Common myeloid progenitor, CD34-positive (primary cell): Measurements from ENCODE around the gene ZNF487.

Experiments used
- CTCF ChIA-PET: fragments of 350-600 bp; sonication (Branson Sonifier 250); formaldehyde crosslinking; loops from one replicate; lab custom pipeline; 2021; ENCODE audit warnings: antibody characterized with exemption; lab: Charles Lee
- POLR2A ChIA-PET: fragments of 350-600 bp; sonication (Branson Sonifier 250); formaldehyde crosslinking; loops from one replicate; lab custom pipeline; 2021; ENCODE audit warnings: antibody characterized with exemption; lab: Charles Lee
- DNase-seq, 3 donors: peaks; one replicate each; pipeline versions ENCODE4 v3.0.0 to v3.0.0-alpha.2; 2013
- H3K27ac ChIP-seq, 2 experiments: 1 replicate in 1 of 2; 2 replicates in 1 of 2; pipeline ENCODE4 v1.7.0; 2013; ENCODE audit warnings: inconsistent platforms in 2 of 2, low read length in 2 of 2, mild to moderate bottlenecking in 2 of 2, low read depth in 1 of 2, moderate library complexity in 1 of 2; ENCODE audit not compliant: severe bottlenecking in 2 of 2, insufficient read depth in 1 of 2, poor library complexity in 1 of 2
- H3K27me3 ChIP-seq, 5 experiments: replicated peaks in 2 of 5; 1 replicate in 3 of 5; 2 replicates in 2 of 5; pipeline versions ENCODE4 v1.6.1 to v1.7.0; 2013; ENCODE audit warnings: low read length in 4 of 5, mild to moderate bottlenecking in 2 of 5, moderate library complexity in 2 of 5, inconsistent platforms in 1 of 5; ENCODE audit not compliant: insufficient read depth in 5 of 5, control insufficient read depth in 4 of 5
- H3K36me3 ChIP-seq, 4 experiments: 1 replicate in 2 of 4; 2 replicates in 2 of 4; pipeline versions ENCODE4 v1.6.1 to v1.7.0; 2013; ENCODE audit warnings: low read length in 3 of 4, control low read depth in 1 of 4, mild to moderate bottlenecking in 1 of 4; ENCODE audit not compliant: control insufficient read depth in 4 of 4, insufficient read depth in 4 of 4
- H3K4me1 ChIP-seq, 4 experiments: 1 replicate in 3 of 4; 2 replicates in 1 of 4; pipeline versions ENCODE4 v1.6.1 to v1.7.1; 2013; ENCODE audit warnings: low read length in 3 of 4, mild to moderate bottlenecking in 3 of 4, control low read depth in 1 of 4, inconsistent platforms in 1 of 4, moderate library complexity in 1 of 4; ENCODE audit not compliant: control insufficient read depth in 4 of 4, insufficient read depth in 4 of 4; ENCODE audit errors: control extremely low read depth in 1 of 4
- H3K4me3 ChIP-seq, 7 experiments: 1 replicate in 4 of 7; 2 replicates in 3 of 7; pipeline versions ENCODE4 v1.5.1 to v1.7.0; 2013; ENCODE audit warnings: mild to moderate bottlenecking in 7 of 7, low read length in 6 of 7, moderate library complexity in 6 of 7, inconsistent platforms in 2 of 7, low read depth in 2 of 7, control low read depth in 1 of 7; ENCODE audit not compliant: insufficient read depth in 4 of 7, control insufficient read depth in 1 of 7; ENCODE audit errors: extremely low read depth in 1 of 7
- H3K9me3 ChIP-seq, 5 experiments: 1 replicate in 4 of 5; 2 replicates in 1 of 5; pipeline versions ENCODE4 v1.6.1 to v1.7.1; 2013; ENCODE audit warnings: low read length in 4 of 5, mild to moderate bottlenecking in 2 of 5, inconsistent platforms in 1 of 5, low read depth in 1 of 5, moderate library complexity in 1 of 5; ENCODE audit not compliant: control insufficient read depth in 4 of 5, insufficient read depth in 2 of 5; ENCODE audit errors: control extremely low read depth in 1 of 5
- WGBS: methylation state at CpG from one replicate; pipeline ENCODE4 v1.1.5; 2013; ENCODE audit not compliant: insufficient coverage; 5-methylcytosine and 5-hydroxymethylcytosine counted together

ZNF487 gene

GRCh38 chr10:43427166-43427825 is 9.6 kb upstream of the ZNF487 start:
- Histone ChIP-seq H3K4me1 (peaks cover 0 to 6% (median 0%) of the 10 kb centered on the region in 4 experiments), H3K4me3 (no peak overlapping the region), H3K9me3 (no peaks in the 10 kb centered on the region), H3K36me3 (no peaks in the 10 kb centered on the region), H3K27ac (no peak overlapping the region), H3K27me3 (no peaks in the 10 kb centered on the region)
- POLR2A ChIA-PET, result interaction anchor here (0.7 kb wide), 1 partner anchor 214 kb away, joined by 7 read pairs; no protein-coding TSS in a partner anchor
- CTCF ChIA-PET, result interaction anchor here (1.6 kb wide), 1 partner anchor 16 kb away, joined by 5 read pairs; no protein-coding TSS in a partner anchor
- DNase-seq, result peak in 1 of 3 donors; percentile 36
- 87% methylated on average over 4 of the region's 12 CpGs for WGBS

- 98% methylated on average over 3 of the region's 8 CpGs for WGBS
- no peaks in the 10 kb centered on the region for H3K27me3 ChIP-seq
- no peak for DNase-seq
- H3K36me3 ChIP-seq, result no peaks in the 10 kb centered on the region
- ChIA-PET CTCF (interaction anchor here (1.1 to 1.7 kb wide), 2 partner anchors 40 to 78 kb away, joined by 3 to 6 read pairs; no protein-coding TSS in a partner anchor), POLR2A (no interaction called here)
- no peak overlapping the region for H3K27ac ChIP-seq
- no peak overlapping the region for H3K4me3 ChIP-seq
- H3K9me3 ChIP-seq, result no peaks in the 10 kb centered on the region
- peaks cover 0 to 3% (median under 1%) of the 10 kb centered on the region in 4 experiments for H3K4me1 ChIP-seq
Observed at GRCh38 chr10:43430926-43431663, 5.8 kb upstream of the ZNF487 start.

GRCh38 chr10:43437141-43437870 is 395 bp downstream of the ZNF487 start:
- H3K36me3 ChIP-seq, result no peaks in the 10 kb centered on the region
- H3K4me1 ChIP-seq, result peaks cover 1 to 10% (median 4%) of the 10 kb centered on the region in 4 experiments
- H3K27ac ChIP-seq, result peak overlapping the region; percentile 94 to 97
- ChIA-PET CTCF (interaction anchor here (1.0 to 3.2 kb wide), 6 partner anchors 16 to 47 kb away, joined by 3 to 33 read pairs (median 4); no protein-coding TSS in a partner anchor), POLR2A (interaction anchor here (0.6 to 1.4 kb wide), 7 partner anchors 16 to 142 kb away, joined by 3 to 5 read pairs (median 4); partner anchors contain the start of gene HNRNPF)
- H3K9me3 ChIP-seq, result no peaks in the 10 kb centered on the region
- DNase-seq, result no peak
- H3K27me3 ChIP-seq, result no peaks in the 10 kb centered on the region
- H3K4me3 ChIP-seq, result peak overlapping the region; percentile 56 to 93 (median 88)
- 9% methylated on average over 22 of the region's 30 CpGs for WGBS

GRCh38 chr10:43440463-43441134 is 3.7 kb downstream of the ZNF487 start:
- no peaks in the 10 kb centered on the region for H3K36me3 ChIP-seq
- no peak overlapping the region for H3K4me3 ChIP-seq
- POLR2A ChIA-PET, result interaction anchor here (0.6 kb wide), 1 partner anchor 31 kb away, joined by 3 read pairs; no protein-coding TSS in a partner anchor
- H3K27me3 ChIP-seq, result no peaks in the 10 kb centered on the region
- DNase-seq, result no peak
- 93% methylated on average over 2 of the region's 5 CpGs for WGBS
- CTCF ChIA-PET, result no interaction called here
- peaks cover 0 to 3% (median 0%) of the 10 kb centered on the region in 5 experiments for H3K9me3 ChIP-seq
- H3K27ac ChIP-seq, result no peak overlapping the region
- H3K4me1 ChIP-seq, result peaks cover 1 to 10% (median 4%) of the 10 kb centered on the region in 4 experiments

- CTCF ChIA-PET, result interaction anchor here (0.5 to 2.4 kb wide), 4 partner anchors 16 to 178 kb away, joined by 3 to 5 read pairs (median 4); no protein-coding TSS in a partner anchor
- Histone ChIP-seq H3K4me3 (no peak overlapping the region), H3K27me3 (no peaks in the 10 kb centered on the region), H3K27ac (no peak overlapping the region), H3K9me3 (peaks cover 0 to 4% (median 0%) of the 10 kb centered on the region in 5 experiments), H3K36me3 (no peaks in the 10 kb centered on the region), H3K4me1 (no peaks in the 10 kb centered on the region)
- POLR2A ChIA-PET, result interaction anchor here (0.7 kb wide), 1 partner anchor 27 kb away, joined by 4 read pairs; no protein-coding TSS in a partner anchor
- DNase-seq, result no peak
- 95% methylated on average over 4 of the region's 7 CpGs for WGBS
Observed at GRCh38 chr10:43444323-43444722, 7.4 kb downstream of the ZNF487 start.

GRCh38 chr10:43444897-43445466 is 8.1 kb downstream of the ZNF487 start:
- POLR2A ChIA-PET, result interaction anchor here (0.7 kb wide), 1 partner anchor 27 kb away, joined by 4 read pairs; no protein-coding TSS in a partner anchor
- Histone ChIP-seq H3K27ac (no peak overlapping the region), H3K9me3 (peaks cover 0 to 4% (median 0%) of the 10 kb centered on the region in 5 experiments), H3K36me3 (no peaks in the 10 kb centered on the region), H3K4me1 (no peaks in the 10 kb centered on the region), H3K4me3 (no peak overlapping the region), H3K27me3 (no peaks in the 10 kb centered on the region)
- no peak for DNase-seq
- CTCF ChIA-PET, result interaction anchor here (0.9 to 2.4 kb wide), 4 partner anchors 16 to 179 kb away, joined by 3 to 5 read pairs (median 4); no protein-coding TSS in a partner anchor
- WGBS, result no CpG with 5 or more reads among the region's 2 CpGs
